Suprapubic skin (tissue), 4 donors: ENCODE results near the gene ATP6V1A.

ENCODE experiments used
- CTCF ChIP-seq, 2 donors: fragments of 200-600 bp in 1 of 2; fragments of 450-650 bp in 1 of 2; sonication (generic) in 1 of 2; IDR thresholded peaks; one replicate each; pipeline ENCODE4 v1.5.1; 2016 to 2019; ENCODE audit warnings: antibody characterized with exemption in 2 of 2, mild to moderate bottlenecking in 1 of 2, moderate library complexity in 1 of 2
- EP300 ChIP-seq: sonication (generic); formaldehyde crosslinking; IDR thresholded peaks from one replicate; pipeline ENCODE4 v1.6.1; 2017; ENCODE audit warnings: antibody characterized with exemption
- POLR2A ChIP-seq, 2 donors: fragments of 450-650 bp; IDR thresholded peaks; one replicate each; pipeline ENCODE4 v1.6.1; 2017; ENCODE audit warnings: antibody characterized with exemption in 2 of 2, mild to moderate bottlenecking in 2 of 2, moderate library complexity in 2 of 2
- POLR2AphosphoS5 ChIP-seq, 3 donors: sonication (generic); formaldehyde crosslinking; IDR thresholded peaks; one replicate each; pipeline ENCODE4 v1.6.1; 2017; ENCODE audit warnings: antibody characterized with exemption in 3 of 3

GRCh38 chr3:113747283-113748046 is 630 bp downstream of the ATP6V1A start:
- TF ChIP-seq POLR2A (IDR thresholded peaks at IDR 0.05) (no peak), CTCF (IDR thresholded peaks at IDR 0.05) (no peak), POLR2AphosphoS5 (IDR thresholded peaks at IDR 0.05) (no peak), EP300 (no peak)
